Coronary artery (tissue), 2 donors: Measurements from ENCODE around the gene EDNRA.

Experiments
- DNase-seq: peaks from one replicate; pipeline ENCODE4 v3.0.0-alpha.2; 2017; ENCODE audit warnings: low spot score
- H3K27ac ChIP-seq, 2 donors: fragments of 200-600 bp; sonication (generic); one replicate each; pipeline ENCODE4 v1.5.1; 2016 to 2019
- H3K4me3 ChIP-seq: fragments of 200-600 bp; sonication (generic); 2 replicates; pipeline ENCODE4 v1.5.1; 2016; ENCODE audit warnings: mild to moderate bottlenecking, moderate library complexity
- CTCF ChIP-seq: fragments of 200-600 bp; sonication (generic); IDR thresholded peaks from one replicate; pipeline ENCODE4 v1.5.1; 2019; ENCODE audit warnings: antibody characterized with exemption

Gene EDNRA

GRCh38 chr4:147591106-147591505, 110.2 kb downstream of the EDNRA start:
- TF ChIP-seq CTCF: no peak
- Histone ChIP-seq H3K4me3 (no peak overlapping the region), H3K27ac (no peak overlapping the region)
- no peak for DNase-seq

- Histone ChIP-seq H3K27ac (no peak overlapping the region), H3K4me3 (no peak overlapping the region)
- TF ChIP-seq CTCF: no peak
- DNase-seq: no peak
Observed at GRCh38 chr4:147594107-147594506, 113.2 kb downstream of the EDNRA start.
